ENCODE results near the gene LENG1.

LENG1 gene

DNA sequence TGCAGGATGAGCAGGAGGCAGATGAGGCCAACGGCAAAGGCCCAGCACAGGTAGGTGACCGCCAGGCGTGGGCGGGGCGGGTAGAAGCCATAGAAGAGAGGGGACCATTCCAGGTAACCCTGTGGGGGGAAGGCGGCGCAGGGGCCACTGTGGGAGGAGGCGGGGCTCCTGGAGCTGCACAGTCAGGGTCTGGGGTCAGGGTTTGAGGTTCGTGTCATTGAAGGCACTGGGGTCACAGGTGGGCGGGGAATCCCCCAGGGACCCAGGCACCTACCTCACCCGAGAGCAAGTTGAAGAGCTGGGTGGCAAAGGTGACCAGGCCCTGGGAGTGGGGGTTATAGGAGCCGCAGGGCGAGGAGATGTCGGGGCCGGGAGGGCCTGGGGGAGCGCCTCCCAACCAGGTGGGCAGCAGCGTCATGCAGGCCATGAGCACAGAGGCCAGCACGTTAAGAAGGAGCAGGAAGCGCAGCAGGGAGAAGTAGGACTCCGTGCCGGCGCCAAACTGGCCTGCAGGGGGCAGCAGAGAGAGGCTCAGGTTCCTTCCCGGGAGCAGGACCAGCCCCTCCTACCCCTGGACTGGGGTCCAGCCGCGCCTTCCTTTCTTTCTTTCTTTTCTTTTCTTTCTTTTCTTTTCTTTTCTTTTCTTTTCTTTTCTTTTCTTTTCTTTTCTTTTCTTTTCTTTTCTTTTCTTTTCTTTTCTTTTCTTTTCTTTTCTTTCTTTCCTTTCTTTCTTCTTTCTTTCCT is 8.8 kb upstream of the LENG1 start:
- FAIRE-seq = peak; percentile 92

DNA sequence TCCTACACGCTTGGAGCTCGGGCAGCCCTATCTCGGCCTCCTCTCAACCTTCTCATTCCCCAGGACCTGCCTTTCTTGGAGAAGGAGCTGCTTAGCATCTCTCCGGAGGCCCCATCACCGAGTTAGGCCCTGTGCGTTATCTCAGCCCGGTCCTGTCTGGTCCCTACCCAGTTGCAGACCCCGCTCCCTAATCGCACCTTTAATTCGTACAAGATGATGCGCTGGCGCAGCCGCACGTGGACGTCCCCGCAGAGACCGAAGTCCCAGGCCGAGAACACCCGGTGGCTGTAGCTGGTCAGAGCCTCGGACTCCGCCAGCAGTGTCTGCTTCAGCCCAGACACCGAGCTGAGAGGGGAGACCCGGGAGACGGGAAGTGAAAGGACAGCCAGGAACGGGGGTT is 5.7 kb upstream of the LENG1 start:
- FAIRE-seq (no peak), DNase-seq (ENCODE audit: insufficient read length, low spot score) (no peak)

More for the DNA sequence above, 8.8 kb upstream of the LENG1 start:
- DNase-seq (ENCODE audit: insufficient read length, low spot score) = peak; percentile 95

DNA sequence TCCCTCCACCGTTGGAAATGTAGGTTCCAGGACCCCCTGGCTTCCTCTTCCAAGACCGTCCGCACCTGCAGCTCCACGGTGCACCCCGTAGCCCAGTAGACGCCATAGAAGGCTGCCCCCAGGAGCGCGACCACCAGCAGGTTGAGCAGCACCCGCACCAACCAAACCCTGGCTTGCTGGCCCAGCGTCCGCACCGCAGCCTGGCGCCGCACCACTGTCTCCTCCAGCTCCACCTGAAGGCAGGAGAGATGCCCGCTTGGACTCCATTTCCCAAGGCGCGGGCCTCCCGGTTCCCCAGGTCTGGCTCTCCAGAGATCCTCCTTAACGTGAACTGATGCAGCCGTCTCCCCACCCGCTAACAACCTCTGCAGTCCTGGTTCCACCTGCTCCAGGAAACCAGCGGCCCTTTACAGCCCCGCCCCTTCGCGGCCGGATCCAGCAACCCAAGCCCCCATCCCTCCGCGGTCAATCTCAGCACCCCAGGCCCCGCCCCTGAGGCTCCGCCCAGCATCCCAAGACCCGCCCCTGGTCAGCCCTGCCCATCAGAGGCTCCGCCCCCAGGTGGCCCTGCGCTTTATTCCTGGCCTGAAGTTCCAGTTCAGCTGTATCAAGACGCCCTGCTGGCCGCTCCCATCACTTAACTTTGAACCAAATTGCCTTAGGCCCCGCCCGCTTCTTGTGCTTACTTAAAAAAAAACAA is 5.0 kb upstream of the LENG1 start:
- FAIRE-seq = no peak
- no peak for DNase-seq (ENCODE audit: insufficient read length, low spot score)

DNA sequence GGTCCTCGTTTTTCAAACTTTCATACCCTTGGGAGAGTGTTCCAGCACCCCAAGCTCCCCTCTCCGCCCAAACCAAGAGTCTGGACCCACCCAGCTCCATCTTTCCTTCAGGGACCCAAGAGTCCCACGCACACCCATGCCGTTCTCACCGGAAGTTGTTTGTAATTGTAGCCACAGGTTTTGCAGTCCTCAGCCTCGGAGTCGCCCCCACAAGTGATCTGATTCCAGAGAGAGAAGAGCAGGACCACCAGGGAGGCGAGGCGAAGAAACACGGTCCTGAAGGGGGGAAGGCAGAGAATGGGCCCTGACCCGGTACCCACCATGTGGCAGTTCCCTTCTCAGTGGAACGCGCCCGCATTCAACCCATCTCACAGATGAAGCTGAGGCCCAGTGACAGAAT is 3.4 kb upstream of the LENG1 start:
- DNase-seq (ENCODE audit: insufficient read length, low spot score) = no peak
- FAIRE-seq = no peak

DNA sequence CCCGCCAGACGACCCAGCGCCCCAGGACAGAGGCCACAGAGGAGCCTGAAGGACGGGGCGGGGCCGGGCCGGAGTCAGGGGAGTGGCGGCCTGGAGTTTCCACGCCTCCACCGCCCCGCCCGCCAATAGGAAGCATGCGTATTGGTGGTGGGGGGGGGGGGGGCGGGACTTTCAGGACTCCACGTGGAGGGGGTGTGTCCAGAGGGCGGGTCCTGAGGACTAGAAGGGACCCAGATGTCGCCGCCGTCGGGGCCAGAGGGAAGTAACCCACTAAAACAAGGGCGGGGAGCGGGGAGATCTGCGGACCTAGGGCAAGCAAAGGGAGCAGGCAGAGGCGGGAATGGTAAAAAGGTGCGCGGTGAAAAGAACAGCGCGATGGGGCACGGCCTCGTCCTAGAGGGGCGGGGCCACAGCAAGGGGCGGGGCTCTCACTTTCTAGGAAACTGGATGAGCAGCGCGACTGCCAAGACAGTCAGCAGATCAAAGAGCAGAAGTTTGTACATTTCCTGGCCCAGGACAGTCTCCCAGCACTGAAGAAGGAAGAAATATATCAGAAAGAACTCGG is 2.8 kb upstream of the LENG1 start:
- FAIRE-seq (peak; percentile 40), DNase-seq (ENCODE audit: insufficient read length, low spot score) (no peak)

DNA sequence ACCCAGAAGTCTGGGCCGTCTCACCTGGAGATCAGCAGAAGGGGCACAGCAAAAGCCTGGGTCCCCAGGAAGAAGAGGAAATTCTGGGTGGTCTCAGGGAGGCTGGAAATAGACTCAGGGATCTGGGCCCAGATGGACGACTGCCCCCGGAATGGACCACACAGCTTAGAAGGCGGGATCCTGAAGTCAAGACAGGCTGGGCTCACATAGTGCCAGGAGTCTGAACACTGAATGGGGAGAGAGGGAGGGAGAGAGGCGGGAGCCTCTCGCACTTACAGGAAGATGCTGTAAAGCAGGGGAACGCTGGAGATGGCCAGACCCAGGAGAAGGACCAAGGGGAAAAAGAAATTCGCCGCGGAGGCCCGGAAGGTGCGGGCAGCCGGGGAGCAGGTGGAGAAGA is 1.3 kb upstream of the LENG1 start:
- DNase-seq (ENCODE audit: insufficient read length, low spot score) (no peak), FAIRE-seq (no peak)

DNA sequence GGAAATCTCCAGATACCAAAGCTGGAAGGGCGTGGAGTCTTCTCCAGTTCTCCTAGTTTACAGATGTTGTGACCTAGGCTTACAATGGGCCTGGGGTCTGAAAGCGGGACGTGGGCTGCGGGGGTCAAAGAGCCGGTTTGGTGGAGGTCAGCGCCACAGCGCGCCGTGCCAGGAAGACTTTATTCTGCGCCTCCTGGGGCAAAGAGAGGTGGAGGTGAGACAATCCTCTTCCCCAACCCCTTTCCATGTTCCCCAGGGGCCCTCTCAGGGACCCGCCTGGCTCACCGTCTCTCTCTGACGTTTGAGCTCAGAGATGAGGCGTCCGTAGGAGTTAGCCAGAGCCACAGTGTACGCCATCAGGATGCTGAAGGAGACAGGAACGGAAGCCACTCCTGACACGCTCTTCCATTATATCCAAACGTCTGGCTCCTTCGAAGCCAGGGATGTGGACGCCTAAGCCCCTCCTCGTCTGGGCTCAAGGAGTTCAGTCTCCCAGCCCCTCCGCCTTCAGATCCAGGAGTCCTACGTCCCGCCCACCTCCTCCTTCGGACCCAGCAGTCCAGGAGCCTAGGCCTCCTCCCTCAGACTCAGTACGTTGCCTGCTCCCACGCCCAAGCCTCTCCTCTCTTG is 776 bp upstream of the LENG1 start:
- DNase-seq (ENCODE audit: insufficient read length, low spot score) = no peak
- FAIRE-seq = no peak

DNA sequence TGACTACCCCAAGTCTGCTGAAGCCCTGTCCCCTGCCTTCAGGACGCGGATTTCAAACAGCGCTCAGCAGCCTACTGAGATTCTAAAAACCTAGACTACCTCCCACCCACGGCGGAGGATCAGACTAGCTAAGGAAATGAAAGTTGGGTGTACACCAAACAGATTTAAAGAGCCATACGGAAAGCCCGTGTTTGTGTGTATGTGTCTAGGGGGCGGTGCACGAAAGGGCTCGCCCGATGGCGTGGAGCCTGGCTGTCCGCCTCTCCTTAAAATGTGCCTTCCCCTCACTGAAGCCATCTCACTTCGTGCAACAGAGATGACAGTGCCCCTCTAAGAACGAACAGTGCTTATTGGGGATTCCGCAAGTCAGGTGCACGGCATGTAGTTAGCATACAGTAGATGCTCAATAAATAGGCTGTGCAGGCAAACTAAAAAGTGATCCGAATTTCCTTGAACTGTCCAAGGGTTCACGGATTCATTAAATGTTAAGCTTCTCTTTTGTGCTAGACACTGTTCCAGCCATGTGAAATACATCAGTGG is 639 bp downstream of the LENG1 start:
- no peak for DNase-seq (ENCODE audit: insufficient read length, low spot score)
- no peak for FAIRE-seq

DNA sequence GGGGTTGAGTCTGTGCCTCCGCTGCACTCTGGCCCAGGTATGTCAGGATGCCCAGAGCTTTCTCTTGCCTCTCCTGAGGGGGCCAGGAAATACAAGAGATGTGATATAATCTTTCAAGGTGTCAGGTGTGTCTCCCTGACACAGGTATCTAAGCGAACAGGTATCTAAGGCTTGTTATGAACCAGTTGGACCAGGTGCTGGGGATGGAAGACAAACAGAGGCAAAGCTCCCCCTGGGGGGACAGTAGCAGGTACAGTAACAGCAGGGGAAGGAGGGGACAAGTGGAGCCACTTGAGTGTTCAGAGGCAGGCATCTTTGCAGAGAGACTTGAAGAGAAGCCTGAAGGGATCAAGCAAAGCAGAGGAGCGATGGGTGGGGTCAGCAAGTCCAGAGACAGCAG is 2.6 kb downstream of the LENG1 start:
- no peak for FAIRE-seq
- no peak for DNase-seq (ENCODE audit: insufficient read length, low spot score)

DNA sequence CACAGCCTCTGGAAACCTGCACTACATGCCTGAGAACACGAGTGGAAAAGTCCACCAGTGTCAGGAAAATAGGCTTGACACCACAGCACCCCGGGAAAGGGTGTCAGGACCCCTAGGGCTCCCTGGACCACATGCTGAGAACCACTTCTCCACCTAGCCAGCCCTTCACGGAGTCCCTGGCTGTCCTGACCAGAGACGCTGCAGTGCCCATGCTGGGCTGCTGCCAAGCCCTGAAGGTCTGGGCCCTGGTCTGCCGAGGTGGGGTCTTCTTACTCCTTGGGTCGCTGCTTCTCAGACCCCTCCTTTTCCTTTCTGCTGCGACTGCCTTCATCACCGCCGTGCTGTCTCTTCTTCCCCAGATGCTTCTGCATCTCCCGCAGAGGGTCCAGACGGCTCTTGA is 3.0 kb downstream of the LENG1 start:
- no peak for FAIRE-seq

DNA sequence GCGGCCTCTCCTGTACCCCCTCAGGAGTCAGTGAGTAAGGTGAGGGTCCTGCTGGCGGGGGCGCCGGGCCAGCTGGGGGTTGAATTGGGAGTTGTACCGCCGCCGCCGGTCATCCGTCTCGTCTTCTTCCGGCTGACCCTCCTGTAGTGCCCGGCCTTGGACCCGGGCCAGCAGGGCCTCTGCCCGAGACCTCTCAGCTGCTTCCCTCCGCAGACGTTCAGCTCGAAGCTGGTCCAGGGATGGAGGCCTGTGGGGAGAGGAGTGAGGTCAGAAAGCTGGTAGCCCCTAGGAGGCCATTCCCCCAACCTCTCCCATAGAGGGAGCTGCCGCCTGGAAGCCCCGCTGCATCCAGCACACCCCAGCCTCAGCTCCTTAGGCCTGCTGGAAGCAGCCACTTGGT is 3.8 kb downstream of the LENG1 start:
- DNase-seq (ENCODE audit: insufficient read length, low spot score) (no peak), FAIRE-seq (no peak)

More for the DNA sequence above, 3.0 kb downstream of the LENG1 start:
- no peak for DNase-seq (ENCODE audit: insufficient read length, low spot score)

DNA sequence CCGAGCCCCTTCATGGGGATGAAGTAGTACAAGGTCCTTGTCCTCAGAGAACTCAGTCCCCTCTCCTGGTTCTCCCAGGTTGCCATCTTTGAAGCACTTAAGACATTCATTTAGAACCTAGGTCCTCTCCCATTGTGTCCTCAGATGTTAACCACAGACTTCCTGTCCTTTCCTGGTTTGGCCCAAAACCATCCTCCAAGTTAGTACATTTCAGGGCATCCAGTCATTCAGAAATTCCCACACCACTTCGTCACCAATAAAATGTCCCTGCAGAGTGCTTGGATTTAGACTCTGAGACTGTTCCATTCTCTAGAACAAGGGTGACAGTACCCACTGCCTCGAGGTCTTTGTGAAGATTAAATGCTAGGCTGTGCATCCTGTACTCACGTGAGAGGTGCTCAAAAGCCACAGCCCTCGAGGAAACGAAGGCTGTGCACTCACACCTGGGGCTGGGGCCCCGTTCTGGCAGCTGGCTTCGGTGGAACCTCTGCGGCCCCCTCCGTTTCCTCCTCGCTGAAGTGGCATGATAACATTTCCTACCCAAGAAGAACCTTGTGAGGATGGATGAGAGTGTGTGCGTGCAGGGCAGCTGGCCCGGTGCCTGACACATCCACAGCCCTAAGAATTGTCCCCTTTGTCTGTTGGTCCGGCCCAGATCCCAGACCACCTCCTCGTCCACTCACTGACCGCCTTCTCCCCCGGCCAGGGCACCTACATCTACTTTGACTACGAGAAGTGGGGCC is 4.7 kb downstream of the LENG1 start:
- FAIRE-seq = no peak

DNA sequence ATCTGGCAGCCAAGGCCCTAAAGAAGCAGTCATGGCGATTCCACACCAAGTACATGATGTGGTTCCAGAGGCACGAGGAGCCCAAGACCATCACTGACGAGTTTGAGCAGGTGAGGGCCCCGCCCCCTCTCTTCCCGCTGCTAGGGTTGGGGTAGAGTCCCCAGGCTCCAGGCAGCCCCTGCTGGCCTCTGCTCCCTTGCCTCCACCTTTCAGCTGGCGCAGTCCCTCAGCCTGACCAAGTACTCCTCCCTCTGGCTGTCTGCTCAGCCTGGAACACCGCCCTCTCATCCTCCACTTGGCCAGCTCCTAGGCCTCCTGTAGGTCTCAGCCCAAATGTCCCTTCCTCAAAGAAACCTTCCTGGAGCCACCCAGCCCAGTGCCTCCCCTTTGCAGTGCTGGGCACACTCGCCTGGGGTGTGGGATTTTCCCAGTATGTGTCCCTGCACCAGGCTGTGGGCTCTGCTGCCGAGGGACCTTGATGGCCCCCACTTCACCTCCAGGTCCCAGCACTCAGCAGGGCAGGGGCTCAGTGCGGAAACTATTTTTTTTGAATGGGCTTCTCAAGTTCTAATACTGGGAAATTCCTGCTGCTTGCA is 5.7 kb downstream of the LENG1 start:
- DNase-seq (ENCODE audit: insufficient read length, low spot score) (no peak), FAIRE-seq (no peak)

More for the DNA sequence above, 4.7 kb downstream of the LENG1 start:
- DNase-seq (ENCODE audit: insufficient read length, low spot score) = no peak

DNA sequence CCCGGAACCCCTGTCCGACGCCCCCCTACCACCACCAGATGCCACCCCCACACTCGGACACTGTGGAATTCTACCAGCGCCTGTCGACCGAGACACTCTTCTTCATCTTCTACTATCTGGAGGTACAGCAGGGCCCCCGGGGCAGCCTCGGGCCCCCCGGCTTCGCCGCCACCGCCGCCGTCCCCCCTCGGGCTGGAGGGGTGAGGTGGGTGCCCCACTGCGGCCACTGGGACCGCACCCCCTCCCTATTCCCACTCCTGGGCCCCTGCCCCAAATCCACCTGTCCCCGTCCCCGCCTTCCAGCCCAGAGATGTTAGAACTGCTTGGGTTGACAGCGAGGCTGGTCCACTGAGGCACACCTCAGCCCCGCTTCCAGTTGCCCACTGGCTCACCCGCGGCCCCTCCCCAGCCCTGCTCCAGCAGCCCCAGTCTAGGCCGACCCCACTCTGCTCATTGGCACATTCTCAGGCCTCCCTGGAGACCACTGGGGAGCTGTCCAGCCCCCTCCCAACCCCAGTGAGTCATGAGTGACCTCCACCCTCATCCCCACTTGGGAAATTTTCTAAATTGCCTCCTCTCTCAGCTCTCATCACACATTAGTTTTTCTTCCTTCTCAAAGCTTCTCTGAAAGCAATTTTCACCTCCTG is 6.5 kb downstream of the LENG1 start:
- FAIRE-seq (no peak), DNase-seq (ENCODE audit: insufficient read length, low spot score) (no peak)

DNA sequence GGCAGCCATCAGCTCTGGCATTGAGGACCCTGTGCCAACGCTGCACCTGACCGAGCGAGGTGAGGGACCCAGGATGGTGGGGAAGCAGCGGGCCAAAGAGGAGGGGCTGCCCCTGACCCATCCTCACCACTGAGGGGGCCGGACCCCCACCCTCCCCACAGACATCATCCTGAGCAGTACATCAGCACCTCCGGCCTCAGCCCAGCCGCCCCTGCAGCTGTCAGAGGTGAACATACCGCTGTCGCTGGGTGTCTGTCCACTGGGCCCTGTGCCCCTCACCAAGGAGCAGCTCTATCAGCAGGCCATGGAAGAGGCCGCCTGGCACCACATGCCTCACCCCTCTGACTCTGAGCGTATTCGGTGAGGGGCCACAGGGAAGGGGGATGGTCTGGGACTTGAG is 7.3 kb downstream of the LENG1 start:
- DNase-seq (ENCODE audit: insufficient read length, low spot score) (no peak), FAIRE-seq (no peak)

DNA sequence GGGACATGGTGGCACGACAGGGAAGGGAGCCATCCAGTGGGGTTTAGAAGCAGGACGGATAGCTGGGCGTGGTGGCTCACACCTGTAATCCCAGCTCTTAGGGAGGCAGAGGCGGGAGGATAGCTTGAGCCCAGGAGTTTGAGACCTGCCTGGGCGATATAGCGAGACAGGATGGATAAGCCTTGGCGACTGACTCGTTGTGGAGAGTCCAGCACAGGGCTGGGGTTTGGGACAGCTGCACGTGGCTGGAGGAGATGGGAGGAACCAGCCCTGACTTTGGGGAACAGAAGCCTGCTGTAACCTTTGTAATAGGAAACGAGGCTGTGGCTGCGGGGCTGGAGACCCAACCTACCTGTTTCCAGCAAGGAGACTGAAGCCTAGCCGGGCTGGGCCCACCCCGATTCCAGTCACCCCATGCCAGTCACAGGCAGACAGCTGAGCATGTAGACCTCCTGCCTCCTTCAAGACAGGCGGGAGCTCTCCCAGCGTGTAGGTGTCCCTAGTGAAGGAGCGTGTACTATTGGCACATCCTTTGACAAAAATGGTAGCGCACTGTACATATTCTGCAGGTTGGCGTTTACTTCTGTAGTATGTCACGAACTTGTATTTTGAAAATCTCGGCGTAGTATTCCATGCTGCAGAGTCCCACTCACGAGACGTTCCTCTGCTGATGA is 8.0 kb downstream of the LENG1 start:
- DNase-seq (ENCODE audit: insufficient read length, low spot score) = no peak
- FAIRE-seq = no peak

DNA sequence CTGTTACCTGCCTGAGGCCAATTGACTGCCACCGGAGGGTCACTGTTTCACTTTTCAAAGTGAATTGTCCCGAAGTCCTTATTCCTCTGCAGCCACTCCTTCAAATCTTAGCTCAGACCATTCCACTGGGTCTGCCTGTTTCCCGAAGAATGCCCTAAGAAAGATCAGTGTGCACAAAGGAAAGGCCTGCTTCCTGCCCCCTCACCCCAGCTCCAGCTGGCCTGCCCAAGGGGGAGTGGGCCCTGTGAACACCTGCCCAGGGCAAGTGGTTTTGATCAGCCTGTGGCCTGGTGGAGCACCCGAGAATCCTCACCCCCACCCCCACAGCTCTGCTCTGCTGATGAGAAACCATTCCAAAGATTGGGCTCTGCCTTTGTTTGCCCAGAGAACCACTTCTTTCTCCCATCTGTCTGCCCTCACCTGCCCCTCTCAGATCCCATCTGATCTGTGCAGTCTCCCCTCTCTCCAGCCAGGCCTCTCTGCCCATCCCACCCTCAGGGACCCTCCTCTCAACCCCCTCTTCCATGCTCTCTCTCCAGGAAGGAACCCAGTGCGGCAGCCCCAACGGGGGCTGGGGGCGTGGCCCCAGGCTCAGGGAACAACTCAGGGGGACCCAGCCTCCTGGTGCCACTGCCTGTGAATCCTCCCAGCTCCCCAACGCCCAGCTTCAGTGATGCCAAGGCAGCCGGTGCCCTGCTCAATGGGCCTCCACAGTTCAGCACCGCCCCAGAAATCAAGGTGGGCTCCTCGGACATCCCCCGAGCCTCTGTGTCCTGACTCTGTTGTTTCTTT is 10.3 kb downstream of the LENG1 start:
- DNase-seq (ENCODE audit: insufficient read length, low spot score) (no peak), FAIRE-seq (no peak)

DNA sequence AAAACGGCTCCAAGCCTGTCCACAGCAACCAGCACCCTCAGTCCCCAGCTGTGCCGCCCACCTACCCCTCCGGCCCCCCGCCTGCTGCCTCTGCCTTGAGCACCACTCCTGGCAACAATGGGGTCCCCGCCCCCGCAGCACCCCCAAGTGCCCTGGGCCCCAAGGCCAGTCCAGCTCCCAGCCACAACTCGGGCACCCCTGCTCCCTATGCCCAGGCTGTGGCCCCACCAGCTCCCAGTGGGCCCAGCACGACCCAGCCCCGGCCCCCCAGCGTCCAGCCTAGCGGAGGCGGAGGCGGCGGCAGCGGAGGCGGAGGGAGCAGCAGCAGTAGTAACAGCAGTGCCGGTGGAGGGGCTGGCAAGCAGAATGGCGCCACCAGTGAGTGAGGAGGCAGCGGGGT is 11.4 kb downstream of the LENG1 start:
- DNase-seq (ENCODE audit: insufficient read length, low spot score) (no peak), FAIRE-seq (no peak)
